COLO668 (cell line): ENCODE data around the gene KIF7.
"Not testable (repeated sequence)": the region's sequence is repeated elsewhere in the genome, so short reads cannot be mapped to it uniquely, and the experiment has no call there.

Source experiments
- DNase-seq: peaks from one replicate; lab custom pipeline; 2025; ENCODE audit not compliant: unreplicated experiment; lab: John Stamatoyannopoulos, UW

The KIF7 gene

DNA sequence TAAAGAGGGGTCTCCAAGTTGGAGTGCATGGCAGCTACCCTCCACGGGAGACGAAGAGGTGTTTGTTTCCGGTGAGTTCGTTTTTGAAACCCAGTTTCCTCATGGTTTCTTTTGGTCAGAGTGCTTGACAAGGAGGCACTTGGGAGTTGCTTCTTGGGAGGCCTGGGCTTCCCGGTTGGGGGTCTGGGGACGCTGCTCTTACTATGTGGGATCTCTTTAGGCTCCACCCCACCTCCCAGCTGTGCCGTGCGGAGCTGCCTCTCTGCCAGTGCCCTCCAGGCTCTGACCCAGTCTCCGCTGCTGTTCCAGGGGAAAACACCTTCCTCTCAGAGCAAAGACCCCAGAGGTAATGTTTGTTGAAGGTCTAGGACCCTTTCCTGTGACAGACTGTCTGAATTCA is 29.6 kb downstream of the KIF7 start:
- DNase-seq: no peak

DNA sequence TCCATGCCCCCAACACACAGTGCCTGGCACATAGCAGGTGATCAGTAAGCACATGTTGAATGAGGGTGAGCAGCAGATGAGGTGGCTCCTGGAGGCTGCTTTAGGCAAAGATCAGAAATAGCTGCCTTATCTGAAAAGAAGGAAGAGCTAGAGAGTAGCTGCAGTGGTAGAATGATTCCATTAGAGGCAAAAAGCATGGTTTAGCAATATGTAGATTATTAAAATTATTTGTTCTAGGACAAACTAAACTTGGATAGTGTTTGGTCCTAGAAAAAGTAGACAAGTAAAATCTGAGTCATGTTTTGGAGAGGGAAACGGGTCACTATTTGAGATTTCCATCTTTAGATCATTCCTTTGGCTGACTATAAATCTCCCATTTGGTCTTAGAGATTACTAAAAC is 32.1 kb downstream of the KIF7 start:
- no peak for DNase-seq

GRCh38 chr15:89621547-89621946 is 33.7 kb downstream of the KIF7 start:
- DNase-seq: no peak

GRCh38 chr15:89616228-89616627 is 39.0 kb downstream of the KIF7 start:
- no peak for DNase-seq

DNA sequence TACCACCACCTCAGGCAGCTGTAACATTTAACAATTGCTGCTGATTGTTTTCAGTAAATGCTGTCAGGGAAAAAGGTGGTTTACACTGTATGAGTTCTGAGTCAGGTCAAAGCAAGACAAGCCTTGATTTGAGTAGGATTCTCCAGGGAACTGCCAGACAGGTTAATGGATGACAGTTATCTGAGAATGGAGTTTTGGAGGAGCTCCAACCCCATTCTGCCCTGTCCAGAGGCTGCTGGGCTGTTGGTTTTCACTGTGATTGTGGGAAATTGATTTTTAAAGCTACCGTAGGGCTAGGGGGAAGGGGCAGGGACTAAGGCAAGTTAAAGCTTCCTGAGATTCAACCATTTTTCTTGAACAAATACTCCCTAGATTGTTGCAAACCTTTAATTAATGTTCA is 40.1 kb downstream of the KIF7 start:
- no peak for DNase-seq

DNA sequence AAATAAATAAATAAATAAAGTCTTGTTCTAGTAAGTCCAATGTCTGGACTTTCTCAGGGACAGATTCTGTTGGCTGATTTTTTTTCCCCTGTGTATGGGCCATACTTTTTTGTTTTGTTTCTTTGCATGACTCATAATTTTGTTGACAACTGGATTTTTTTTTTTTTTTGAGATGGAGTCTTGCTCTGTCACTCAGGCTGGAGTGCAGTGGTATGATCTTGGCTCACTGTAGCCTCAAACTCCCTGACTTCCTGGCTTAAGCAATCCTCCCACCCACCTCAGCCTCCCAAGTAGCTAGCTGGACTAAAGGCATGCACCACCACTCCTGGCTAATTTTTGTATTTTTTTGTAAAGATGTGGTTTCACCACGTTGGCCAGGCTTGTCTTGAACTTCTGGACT is 41.1 kb downstream of the KIF7 start:
- DNase-seq: no peak

DNA sequence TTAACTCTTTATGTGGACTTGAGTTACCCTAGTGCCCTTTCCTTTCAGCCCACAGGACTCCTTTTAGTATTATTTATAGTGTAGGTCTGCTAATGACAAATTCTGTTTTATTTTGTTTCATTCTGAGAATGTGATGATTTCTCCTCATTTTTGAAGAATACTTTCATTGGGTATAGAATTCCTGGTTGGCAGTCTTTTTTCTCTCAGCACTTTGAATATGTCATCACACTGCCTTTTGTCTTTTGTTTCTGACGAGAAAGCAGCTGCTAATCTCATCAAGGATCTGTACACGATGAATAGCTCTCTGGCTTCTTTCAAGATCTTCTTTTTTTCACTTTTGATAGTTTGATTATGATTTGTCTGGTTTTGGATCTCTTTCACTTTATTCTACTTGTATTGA is 42.2 kb downstream of the KIF7 start:
- DNase-seq: no peak

GRCh38 chr15:89611317-89611716 is 44.0 kb downstream of the KIF7 start:
- DNase-seq: no peak

DNA sequence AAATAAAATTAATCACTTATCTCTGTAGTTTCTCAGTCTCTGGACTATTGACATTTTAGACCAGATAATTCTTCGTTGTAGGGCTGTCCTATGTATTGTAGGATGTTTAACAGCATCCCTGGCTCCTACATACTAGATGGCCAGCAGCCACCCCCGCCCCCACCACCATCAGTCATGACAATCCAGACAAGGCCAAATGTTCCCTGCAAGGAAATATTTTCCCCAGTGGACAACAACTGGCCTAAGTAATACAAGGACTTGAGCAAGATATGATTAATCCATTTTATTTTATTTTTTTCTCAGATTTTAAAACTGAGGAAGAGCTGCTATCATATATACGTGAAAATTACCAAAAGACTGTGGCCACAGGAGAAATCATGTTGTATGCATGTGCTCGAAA is 56.2 kb downstream of the KIF7 start:
- no peak for DNase-seq

- DNase-seq: no peak
Measured at GRCh38 chr15:89593018-89593417, 62.2 kb downstream of the KIF7 start.

DNA sequence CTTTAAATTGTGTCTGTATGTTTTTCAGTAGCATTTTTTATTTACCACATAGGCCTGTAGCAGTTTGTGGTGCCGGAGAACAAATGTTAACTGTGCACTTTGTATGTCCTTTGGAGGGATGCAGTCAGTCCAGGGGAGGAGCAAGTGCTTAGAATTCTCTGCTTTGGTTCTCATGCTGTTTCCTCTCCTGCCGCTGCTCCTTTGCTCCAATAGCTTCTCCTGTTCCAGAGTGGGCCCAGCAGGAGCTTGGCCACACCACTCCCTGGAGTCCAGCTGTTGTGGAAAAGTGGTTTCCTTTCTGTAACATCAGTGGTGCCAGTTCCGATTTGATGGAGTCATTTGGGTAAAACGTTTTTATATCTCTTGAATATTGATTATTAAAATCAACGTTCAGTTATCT is 63.4 kb downstream of the KIF7 start:
- no peak for DNase-seq

DNA sequence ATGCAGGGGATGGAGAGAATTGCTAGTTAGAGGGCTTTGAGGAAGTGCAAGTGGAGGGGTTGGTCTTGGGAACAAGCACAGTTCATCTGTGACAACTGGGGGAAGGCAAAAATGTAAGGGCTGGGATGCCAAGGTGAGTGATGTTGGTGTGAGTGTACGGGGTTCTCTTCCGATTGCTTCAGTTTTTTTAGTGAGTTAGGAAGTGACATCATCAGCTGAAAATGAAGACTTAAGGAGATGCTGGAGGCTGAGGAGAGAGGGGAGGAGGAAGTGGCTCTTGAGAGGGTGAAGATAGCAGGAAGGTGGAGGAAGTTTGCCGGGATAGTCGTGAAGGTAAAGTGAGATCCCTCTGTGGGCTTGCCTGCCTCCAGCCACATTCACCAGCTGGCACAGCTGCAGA is 67.3 kb downstream of the KIF7 start:
- no peak for DNase-seq

GRCh38 chr15:89586651-89587050 is 68.6 kb downstream of the KIF7 start:
- DNase-seq: no peak

- DNase-seq: not testable (repeated sequence)
Measured at GRCh38 chr15:89580747-89581146, 74.5 kb downstream of the KIF7 start.

DNA sequence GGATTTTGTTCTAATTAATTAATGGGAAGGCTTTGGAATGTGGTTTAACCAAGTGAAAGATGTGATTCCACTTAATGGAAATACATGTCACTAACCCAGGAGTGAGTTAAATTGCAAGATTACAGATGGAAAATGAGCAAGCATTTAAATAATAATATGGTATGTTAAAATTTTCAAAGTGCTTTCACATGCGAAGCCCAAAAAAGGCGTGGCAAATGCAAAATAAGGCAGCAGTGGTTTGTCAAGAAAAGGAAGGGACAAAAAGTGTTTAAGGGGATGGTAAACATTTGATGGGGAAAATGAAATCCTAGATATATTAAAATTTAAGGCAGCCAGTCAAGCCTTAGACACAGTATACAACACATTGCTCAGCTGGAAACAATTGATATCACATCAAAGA is 77.1 kb downstream of the KIF7 start:
- no peak for DNase-seq
